ENCODE data around the gene SLIT3. TPM values are rescaled to one million over a fixed set of nuclear protein-coding genes. Genes with fewer than 3 reads are reported as not detected.

The SLIT3 gene
- total RNA-seq, 8 experiments from 2014 or later: 6.1 to 159 (median 64.4) TPM

- 50 to 100% (median 80%) methylated on average over 1 to 6 of the region's 10 CpGs; no CpG with 5 or more reads in 1 of the 10 experiments for WGBS, 10 experiments
- ATAC-seq (replicated peaks in 6 of 8): peak in 5 of 8 experiments; percentile 2 to 39 (median 5)
- Histone ChIP-seq H3K27ac (peak overlapping the region; percentile 69 to 74), H3K4me1 (replicated peaks in 1 of 2) (peaks cover 74 to 84% of the 10 kb centered on the region in 2 donors), H3K4me3 (no peak overlapping the region)
- in situ Hi-C loops (cut with MboI; ENCODE audit: low pct_unique_long_range_greater_than_20kb in 2 of 9, low sequenced_read_pairs in 9 of 9, unreplicated experiment in 9 of 9): no loop called here
These were observed 422.7 kb downstream of the SLIT3 start for GRCh38 chr5:168878135-168878745.

GRCh38 chr5:168877132-168877892 lies 423.6 kb downstream of the SLIT3 start:
- peak in 5 of 8 experiments; percentile 80 to 93 (median 91) for ATAC-seq (replicated peaks in 6 of 8)
- WGBS, 10 experiments: 0 to 100% (median 56%) methylated on average over 1 to 8 of the region's 11 CpGs; no CpG with 5 or more reads in 1 of the 10 experiments
- H3K4me3 ChIP-seq: no peak overlapping the region

GRCh38 chr5:168876419-168876818 lies 424.5 kb downstream of the SLIT3 start:
- Histone ChIP-seq H3K4me1 (replicated peaks in 1 of 2) (peaks cover 58 to 72% of the 10 kb centered on the region in 2 donors), H3K27ac (no peak overlapping the region), H3K4me3 (no peak overlapping the region)
- ATAC-seq (replicated peaks in 6 of 8): no peak
- WGBS, 10 experiments: 83 to 100% (median 94%) methylated on average over 1 to 3 of the region's 3 CpGs; no CpG with 5 or more reads in 4 of the 10 experiments
- in situ Hi-C loops (cut with MboI; ENCODE audit: low pct_unique_long_range_greater_than_20kb in 2 of 9, low sequenced_read_pairs in 9 of 9, unreplicated experiment in 9 of 9): no loop called here

More at GRCh38 chr5:168877132-168877892, 423.6 kb downstream of the SLIT3 start:
- H3K27ac ChIP-seq: peak overlapping the region; percentile 69 to 74
- peaks cover 64 to 74% of the 10 kb centered on the region in 2 donors for H3K4me1 ChIP-seq (replicated peaks in 1 of 2)
- in situ Hi-C loops (cut with MboI; ENCODE audit: low pct_unique_long_range_greater_than_20kb in 2 of 9, low sequenced_read_pairs in 9 of 9, unreplicated experiment in 9 of 9): no loop called here

- in situ Hi-C loops (cut with MboI; ENCODE audit: low pct_unique_long_range_greater_than_20kb in 2 of 9, low sequenced_read_pairs in 9 of 9, unreplicated experiment in 9 of 9): no loop called here
These were observed 425.1 kb downstream of the SLIT3 start for GRCh38 chr5:168875832-168876231.

GRCh38 chr5:168874713-168875380 lies 426.1 kb downstream of the SLIT3 start:
- no peak overlapping the region for H3K27ac ChIP-seq
- in situ Hi-C loops (cut with MboI; ENCODE audit: low pct_unique_long_range_greater_than_20kb in 2 of 9, low sequenced_read_pairs in 9 of 9, unreplicated experiment in 9 of 9): no loop called here
- 52 to 100% (median 66%) methylated on average over 1 to 6 of the region's 6 CpGs; no CpG with 5 or more reads in 3 of the 10 experiments for WGBS, 10 experiments

More at GRCh38 chr5:168875832-168876231, 425.1 kb downstream of the SLIT3 start:
- ATAC-seq (replicated peaks in 6 of 8): no peak
- peaks cover 58 to 72% of the 10 kb centered on the region in 2 donors for H3K4me1 ChIP-seq (replicated peaks in 1 of 2)
- H3K4me3 ChIP-seq: no peak overlapping the region
- WGBS, 10 experiments: 0 to 86% (median 56%) methylated on average over 1 to 4 of the region's 5 CpGs; no CpG with 5 or more reads in 5 of the 10 experiments
- no peak overlapping the region for H3K27ac ChIP-seq

GRCh38 chr5:168872246-168872645 lies 428.7 kb downstream of the SLIT3 start:
- Histone ChIP-seq H3K4me1 (replicated peaks in 1 of 2) (peaks cover 41 to 54% of the 10 kb centered on the region in 2 donors), H3K27ac (no peak overlapping the region), H3K4me3 (no peak overlapping the region)
- 45 to 98% (median 83%) methylated on average over 1 to 3 of the region's 3 CpGs; no CpG with 5 or more reads in 2 of the 10 experiments for WGBS, 10 experiments
- no peak for ATAC-seq (replicated peaks in 6 of 8)
- in situ Hi-C loops (cut with MboI; ENCODE audit: low pct_unique_long_range_greater_than_20kb in 2 of 9, low sequenced_read_pairs in 9 of 9, unreplicated experiment in 9 of 9): no loop called here

More at GRCh38 chr5:168874713-168875380, 426.1 kb downstream of the SLIT3 start:
- peak in 2 of 8 experiments; percentile 12 to 35 for ATAC-seq (replicated peaks in 6 of 8)
- peaks cover 58 to 72% of the 10 kb centered on the region in 2 donors for H3K4me1 ChIP-seq (replicated peaks in 1 of 2)
- H3K4me3 ChIP-seq: no peak overlapping the region

- Histone ChIP-seq H3K4me3 (no peak overlapping the region), H3K4me1 (replicated peaks in 1 of 2) (peaks cover 41 to 54% of the 10 kb centered on the region in 2 donors), H3K27ac (no peak overlapping the region)
- in situ Hi-C loops (cut with MboI; ENCODE audit: low pct_unique_long_range_greater_than_20kb in 2 of 9, low sequenced_read_pairs in 9 of 9, unreplicated experiment in 9 of 9): no loop called here
- ATAC-seq (replicated peaks in 6 of 8): peak in 4 of 8 experiments; percentile 18 to 70 (median 49)
- WGBS, 10 experiments: 30 to 91% (median 49%) methylated on average over 3 to 9 of the region's 9 CpGs
These were observed 430.0 kb downstream of the SLIT3 start for GRCh38 chr5:168870910-168871309.

- ATAC-seq (replicated peaks in 6 of 8): peak in 5 of 8 experiments; percentile 84 to 92 (median 89)
- WGBS, 10 experiments: 0 to 73% (median 31%) methylated on average over 2 to 11 of the region's 12 CpGs; no CpG with 5 or more reads in 3 of the 10 experiments
- Histone ChIP-seq H3K4me1 (replicated peaks in 1 of 2) (peaks cover 37 to 52% of the 10 kb centered on the region in 2 donors), H3K4me3 (peak overlapping the region in 1 of 5 donors; percentile 2), H3K27ac (peak overlapping the region; percentile 12 to 58)
- in situ Hi-C loops (cut with MboI; ENCODE audit: low pct_unique_long_range_greater_than_20kb in 2 of 9, low sequenced_read_pairs in 9 of 9, unreplicated experiment in 9 of 9): no loop called here
These were observed 431.2 kb downstream of the SLIT3 start for GRCh38 chr5:168869615-168870227.

GRCh38 chr5:168867241-168867640 lies 433.7 kb downstream of the SLIT3 start:
- no peak for ATAC-seq (replicated peaks in 6 of 8)
- 31 to 89% (median 66%) methylated on average over 1 to 4 of the region's 4 CpGs; no CpG with 5 or more reads in 2 of the 10 experiments for WGBS, 10 experiments
- no peak overlapping the region for H3K4me3 ChIP-seq
- in situ Hi-C loops (cut with MboI; ENCODE audit: low pct_unique_long_range_greater_than_20kb in 2 of 9, low sequenced_read_pairs in 9 of 9, unreplicated experiment in 9 of 9): no loop called here
- peaks cover 43 to 61% of the 10 kb centered on the region in 2 donors for H3K4me1 ChIP-seq (replicated peaks in 1 of 2)
- no peak overlapping the region for H3K27ac ChIP-seq

GRCh38 chr5:168865968-168866367 lies 435.0 kb downstream of the SLIT3 start:
- 10 to 81% (median 23%) methylated on average over 2 to 5 of the region's 5 CpGs; no CpG with 5 or more reads in 5 of the 10 experiments for WGBS, 10 experiments
- in situ Hi-C loops (cut with MboI; ENCODE audit: low pct_unique_long_range_greater_than_20kb in 2 of 9, low sequenced_read_pairs in 9 of 9, unreplicated experiment in 9 of 9): no loop called here
- peak; percentile 13 to 93 (median 40) for ATAC-seq (replicated peaks in 6 of 8)
- Histone ChIP-seq H3K4me1 (replicated peaks in 1 of 2) (peaks cover 36 to 62% of the 10 kb centered on the region in 2 donors), H3K27ac (peak overlapping the region in 1 of 2 donors; percentile 33), H3K4me3 (no peak overlapping the region)

GRCh38 chr5:168863021-168863420 lies 437.9 kb downstream of the SLIT3 start:
- WGBS, 10 experiments: 0 to 89% (median 67%) methylated on average over 1 to 5 of the region's 5 CpGs; no CpG with 5 or more reads in 1 of the 10 experiments
- no peak overlapping the region for H3K4me3 ChIP-seq
- H3K27ac ChIP-seq: no peak overlapping the region
- ATAC-seq (replicated peaks in 6 of 8): no peak
- in situ Hi-C loops (cut with MboI; ENCODE audit: low pct_unique_long_range_greater_than_20kb in 2 of 9, low sequenced_read_pairs in 9 of 9, unreplicated experiment in 9 of 9): no loop called here
- H3K4me1 ChIP-seq (replicated peaks in 1 of 2): peaks cover 45 to 71% of the 10 kb centered on the region in 2 donors

- Histone ChIP-seq H3K27ac (peak overlapping the region in 1 of 2 donors; percentile 52), H3K4me1 (replicated peaks in 1 of 2) (peaks cover 60 to 88% of the 10 kb centered on the region in 2 donors), H3K4me3 (no peak overlapping the region)
- WGBS, 10 experiments: 50 to 100% (median 83%) methylated on average over 1 of the region's 1 CpG; no CpG with 5 or more reads in 6 of the 10 experiments
- in situ Hi-C loops (cut with MboI; ENCODE audit: low pct_unique_long_range_greater_than_20kb in 2 of 9, low sequenced_read_pairs in 9 of 9, unreplicated experiment in 9 of 9): no loop called here
- ATAC-seq (replicated peaks in 6 of 8): peak in 3 of 8 experiments; percentile 47 to 79 (median 78)
These were observed 440.4 kb downstream of the SLIT3 start for GRCh38 chr5:168860503-168860902.

Data from motor neuron (in vitro differentiated cells).